ENCODE results near the gene SHF. TPM values are rescaled to one million over a fixed set of nuclear protein-coding genes. Genes with fewer than 3 reads are reported as not detected.

SHF gene
- total and polyA plus RNA-seq, 12 donors = 2.4 to 8.4 (median 5.6) TPM

- 73 to 82% methylated on average over 4 of the region's 4 CpGs for WGBS, 2 donors
- DNase-seq (no peak), ATAC-seq (no peak)
- Histone ChIP-seq H3K4me1 (no peaks in the 10 kb centered on the region), H3K27ac (no peak overlapping the region), H3K36me3 (no peaks in the 10 kb centered on the region), H3K9me3 (no peaks in the 10 kb centered on the region), H3K4me3 (no peak overlapping the region), H3K27me3 (peaks cover 0 to 25% (median 0%) of the 10 kb centered on the region in 7 donors)
- no peak for TF ChIP-seq CTCF (IDR thresholded peaks at IDR 0.05)
- intact Hi-C loops (cut with DNase I) = no loop called here
These were observed 41.4 kb downstream of the SHF start for GRCh38 chr15:45146405-45146804.

- no peak for TF ChIP-seq CTCF (IDR thresholded peaks at IDR 0.05)
- WGBS, 2 donors = 77 to 80% methylated on average over 9 of the region's 9 CpGs
- Histone ChIP-seq H3K27me3 (peaks cover 0 to 25% (median 0%) of the 10 kb centered on the region in 7 donors), H3K36me3 (no peaks in the 10 kb centered on the region), H3K9me3 (no peaks in the 10 kb centered on the region), H3K27ac (no peak overlapping the region), H3K4me3 (no peak overlapping the region), H3K4me1 (no peaks in the 10 kb centered on the region)
- no peak for DNase-seq
- intact Hi-C loops (cut with DNase I) = no loop called here
- ATAC-seq = no peak
These were observed 43.0 kb downstream of the SHF start for GRCh38 chr15:45144775-45145174.

GRCh38 chr15:45143946-45144345 is 43.8 kb downstream of the SHF start:
- ATAC-seq = no peak
- Histone ChIP-seq H3K36me3 (no peaks in the 10 kb centered on the region), H3K27me3 (peaks cover 0 to 28% (median 0%) of the 10 kb centered on the region in 7 donors), H3K27ac (no peak overlapping the region), H3K4me1 (no peaks in the 10 kb centered on the region), H3K9me3 (no peaks in the 10 kb centered on the region), H3K4me3 (no peak overlapping the region)
- TF ChIP-seq CTCF (IDR thresholded peaks at IDR 0.05) = no peak
- no peak for DNase-seq
- intact Hi-C loops (cut with DNase I) = no loop called here
- WGBS, 2 donors = 83 to 85% methylated on average over 11 of the region's 11 CpGs

GRCh38 chr15:45143056-45143455 is 44.7 kb downstream of the SHF start:
- Histone ChIP-seq H3K4me3 (no peak overlapping the region), H3K27ac (no peak overlapping the region), H3K4me1 (no peaks in the 10 kb centered on the region), H3K27me3 (peaks cover 0 to 32% (median 0%) of the 10 kb centered on the region in 7 donors), H3K36me3 (no peaks in the 10 kb centered on the region), H3K9me3 (no peaks in the 10 kb centered on the region)
- 85 to 89% methylated on average over 7 of the region's 7 CpGs for WGBS, 2 donors
- TF ChIP-seq CTCF (IDR thresholded peaks at IDR 0.05) = no peak
- DNase-seq = no peak
- ATAC-seq = no peak
- intact Hi-C loops (cut with DNase I) = no loop called here
